HG03565 (cell line): ENCODE results near the gene HSP90B1.

ENCODE experiments used
- ATAC-seq: cut with Tn5 transposase; IDR thresholded peaks from one replicate; pipeline ENCODE4 v1.9.1; 2021; ENCODE audit warnings: mild to moderate bottlenecking, moderate library complexity; ENCODE audit not compliant: unreplicated experiment

Gene HSP90B1

DNA sequence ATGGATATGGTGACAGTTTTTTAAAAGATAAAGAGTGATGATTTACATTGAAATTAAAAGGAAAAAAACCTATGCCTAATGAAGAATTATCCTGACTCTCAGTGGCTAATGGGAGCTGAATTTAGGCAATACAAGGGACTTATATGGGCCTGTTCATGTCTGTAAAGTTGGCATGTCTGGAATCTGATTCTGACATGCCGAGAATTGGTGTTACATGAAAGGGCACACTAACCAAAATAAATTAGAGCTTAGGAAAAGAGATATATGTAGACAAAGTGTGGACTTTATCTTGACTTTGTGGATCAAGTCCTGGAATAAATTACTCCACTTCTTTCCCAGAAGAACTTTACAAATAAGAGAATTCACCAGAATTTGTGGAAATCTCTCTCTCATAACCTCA, 36.5 kb downstream of the HSP90B1 start:
- no peak for ATAC-seq

DNA sequence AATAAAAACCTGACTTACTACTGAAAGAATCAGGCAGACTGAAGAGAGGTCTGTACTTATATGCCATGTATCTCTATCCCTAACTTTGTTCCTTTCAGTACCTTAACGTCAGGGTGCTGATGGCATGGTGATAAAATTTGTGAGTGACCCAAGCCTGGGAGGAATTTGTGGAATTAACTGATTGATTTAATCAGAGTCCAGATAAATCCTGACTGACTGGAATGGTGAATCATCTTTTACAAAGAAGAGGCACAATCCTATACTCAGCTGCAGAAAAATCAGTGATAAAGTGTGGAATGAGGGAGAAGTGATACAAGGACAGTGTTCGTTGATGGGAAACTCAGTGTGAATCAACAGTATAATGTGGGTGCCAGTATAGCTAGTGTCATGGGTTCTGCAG, 39.2 kb downstream of the HSP90B1 start:
- ATAC-seq = no peak

DNA sequence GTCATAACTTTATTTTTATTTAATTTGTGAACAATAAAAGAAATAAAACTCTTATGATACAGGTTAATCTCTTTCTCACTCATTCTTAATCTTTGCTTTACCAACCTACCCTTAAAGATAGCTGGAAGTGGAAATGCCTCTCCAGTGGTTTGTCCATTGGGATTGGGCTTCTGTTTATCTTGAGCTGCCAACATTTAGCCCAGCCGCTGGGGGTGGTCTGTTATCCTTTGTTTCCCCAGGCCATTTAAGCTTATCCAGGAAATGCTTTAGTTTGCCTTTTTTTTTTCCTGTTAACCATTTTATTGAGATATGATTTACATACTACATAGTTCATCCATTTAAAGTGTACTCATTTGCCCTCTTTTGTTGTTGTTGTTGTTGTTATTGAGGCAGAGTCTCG, 43.7 kb downstream of the HSP90B1 start:
- no peak for ATAC-seq

DNA sequence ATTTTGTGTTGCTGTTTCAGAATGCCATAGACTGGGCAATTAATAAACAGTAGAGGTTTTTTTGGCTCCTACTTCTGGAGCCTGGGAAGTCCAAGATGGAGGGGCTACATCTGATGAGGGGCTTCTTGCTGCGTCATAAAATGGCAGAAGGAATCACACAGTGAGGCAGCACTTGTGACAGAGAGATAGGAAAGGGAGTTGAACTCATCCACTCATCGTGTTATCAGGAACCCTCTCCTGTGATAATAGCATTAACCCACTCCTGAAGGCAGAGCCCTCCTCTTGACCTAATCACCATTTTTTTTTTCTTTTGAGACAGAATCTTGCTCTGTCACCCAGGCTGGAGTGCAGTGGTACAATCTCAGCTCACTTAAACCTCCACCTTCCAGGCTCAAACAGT, 45.2 kb downstream of the HSP90B1 start:
- no peak for ATAC-seq

DNA sequence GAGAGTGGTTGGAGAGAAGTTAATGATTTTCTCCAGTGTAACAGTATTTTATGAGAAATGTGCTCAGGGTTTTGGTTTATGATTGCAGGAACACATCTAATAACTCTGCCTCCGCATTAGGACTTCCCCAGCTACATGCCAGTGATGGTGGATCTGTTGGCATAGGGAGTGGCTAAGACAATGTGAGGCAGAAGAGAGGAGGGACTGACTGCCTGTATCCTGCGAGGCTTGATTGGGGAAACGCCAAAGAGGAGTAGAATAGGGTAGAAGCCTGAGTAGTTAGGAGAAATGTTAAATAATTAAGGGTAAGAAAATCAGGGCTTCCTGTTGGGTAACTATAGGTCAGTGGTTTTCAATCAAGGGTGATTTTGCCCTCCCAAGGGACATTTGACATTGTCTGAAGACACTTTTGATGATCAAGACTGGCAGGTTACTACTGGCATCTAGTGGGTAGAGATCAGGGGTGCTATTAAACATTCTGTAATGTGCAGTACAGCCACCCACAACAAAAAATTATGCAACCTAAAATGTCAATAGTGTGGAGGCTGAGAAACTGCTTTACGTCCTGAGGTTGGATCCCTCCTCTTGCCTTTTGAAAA, 48.3 kb downstream of the HSP90B1 start:
- ATAC-seq = no peak

DNA sequence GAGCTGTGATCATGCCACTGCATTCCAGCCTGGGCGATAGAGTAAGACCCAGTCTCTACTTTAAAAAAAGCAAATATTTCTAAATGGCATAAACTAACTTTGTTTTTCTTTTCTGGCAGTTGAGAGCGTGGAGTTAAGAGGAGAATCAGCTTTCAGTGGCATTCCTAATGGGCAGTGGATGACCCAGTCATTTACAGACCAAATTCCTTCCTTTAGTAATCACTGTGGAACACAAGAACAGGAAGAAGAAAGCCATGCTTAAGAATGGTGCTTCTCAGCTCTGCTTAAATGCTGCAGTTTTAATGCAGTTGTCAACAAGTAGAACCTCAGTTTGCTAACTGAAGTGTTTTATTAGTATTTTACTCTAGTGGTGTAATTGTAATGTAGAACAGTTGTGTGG, 56.6 kb downstream of the HSP90B1 start:
- no peak for ATAC-seq

DNA sequence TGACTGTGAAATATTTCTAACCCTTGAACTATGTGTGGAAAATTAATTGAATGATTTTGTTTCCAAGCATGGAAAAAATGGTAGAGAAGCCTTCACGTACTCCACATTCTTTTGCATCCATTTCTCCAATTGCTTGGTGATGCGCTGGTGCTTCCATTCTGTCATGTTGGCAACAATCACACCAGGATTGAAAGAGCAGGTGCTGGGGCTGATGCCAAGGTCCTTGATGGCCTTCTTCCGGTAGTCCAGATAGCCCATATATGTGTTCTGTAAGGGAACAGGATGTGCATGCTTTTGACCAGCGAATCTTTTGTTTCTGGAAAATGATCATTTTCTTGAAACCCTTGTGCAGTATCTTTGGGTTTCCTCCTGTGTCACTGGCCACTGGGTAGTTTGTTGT, 64.0 kb downstream of the HSP90B1 start:
- ATAC-seq = no peak

DNA sequence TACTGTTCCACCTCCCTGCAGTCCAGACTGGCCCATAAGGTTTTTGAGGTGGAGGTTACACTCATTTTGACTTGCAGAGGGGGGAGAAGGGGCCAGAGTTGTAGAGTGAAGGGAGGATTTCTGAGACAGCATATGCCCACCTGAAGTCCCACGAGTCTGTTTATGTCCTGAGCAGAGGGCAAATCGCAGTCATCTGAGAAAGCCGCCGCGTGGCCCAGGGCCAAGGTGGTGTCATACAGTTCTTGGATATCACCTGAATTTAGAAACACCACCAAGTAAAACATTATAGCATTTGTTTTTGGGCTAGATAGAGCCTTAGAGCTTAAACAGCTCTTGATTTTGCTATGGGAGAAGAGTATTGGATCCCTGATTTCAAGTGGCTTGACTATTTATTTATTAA, 66.4 kb downstream of the HSP90B1 start:
- ATAC-seq = no peak

DNA sequence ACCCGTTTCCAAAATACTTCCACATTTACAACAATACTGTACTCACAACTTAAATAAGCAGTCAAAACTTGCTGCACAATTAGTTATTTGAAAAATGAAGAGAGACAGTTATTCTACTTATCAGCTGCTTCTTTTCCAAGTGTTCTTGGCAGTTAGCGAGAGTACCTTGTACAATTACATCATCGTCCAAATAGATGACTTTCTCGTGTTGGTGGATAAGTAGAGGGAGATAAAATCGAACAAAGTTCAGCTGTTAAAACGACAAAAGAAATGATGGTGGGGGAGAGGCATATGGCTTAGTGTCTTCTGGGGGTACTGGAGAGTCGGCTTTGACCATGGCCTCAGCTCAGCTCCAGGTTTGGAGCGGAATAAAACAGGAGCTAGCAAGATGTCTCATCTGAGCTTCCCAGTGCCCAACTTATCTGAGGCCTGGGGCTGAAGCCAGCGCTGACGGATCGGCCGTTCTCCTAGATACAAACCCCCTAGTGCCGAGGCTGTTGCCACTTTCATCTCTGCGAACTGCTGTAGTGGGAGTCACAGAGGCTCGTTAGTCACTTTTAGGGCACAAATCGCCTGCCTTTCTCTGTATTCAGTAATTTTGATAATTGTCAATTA, 67.2 kb downstream of the HSP90B1 start:
- ATAC-seq = no peak
